Mesenchymal stem cell (in vitro differentiated cells and primary cell): Measurements from ENCODE around the gene RNF145.
A peak's percentile ranks its signal among the peaks of the same experiment; 100 is the strongest.

ENCODE experiments used
- DNase-seq: peaks from one replicate; pipeline ENCODE4 v3.0.0-alpha.2; 2013
- H2AFZ ChIP-seq: one replicate; pipeline ENCODE4 v1.6.1; 2013; ENCODE audit warnings: low read depth, mild to moderate bottlenecking, control low read depth, inconsistent platforms, low read length, moderate library complexity
- H2AK5ac ChIP-seq: 2 replicates; pipeline ENCODE4 v1.6.1; 2013; ENCODE audit warnings: low read length, moderate library complexity, mild to moderate bottlenecking, inconsistent platforms; ENCODE audit not compliant: severe bottlenecking
- H2BK120ac ChIP-seq: one replicate; pipeline ENCODE4 v1.6.1; 2013; ENCODE audit warnings: low read depth, mild to moderate bottlenecking, inconsistent platforms, low read length, moderate library complexity
- H2BK12ac ChIP-seq, 2 experiments: one replicate each; pipeline ENCODE4 v1.6.1; 2013; ENCODE audit warnings: inconsistent platforms in 2 of 2, low read length in 2 of 2, mild to moderate bottlenecking in 2 of 2, moderate library complexity in 2 of 2, control low read depth in 1 of 2
- H2BK15ac ChIP-seq: one replicate; pipeline ENCODE4 v1.6.1; 2013; ENCODE audit warnings: mild to moderate bottlenecking, low read depth, inconsistent platforms; ENCODE audit not compliant: poor library complexity, severe bottlenecking
- H2BK5ac ChIP-seq: 2 replicates; pipeline ENCODE4 v1.6.1; 2013; ENCODE audit warnings: low read depth, mild to moderate bottlenecking, low read length, control low read depth, inconsistent platforms; ENCODE audit not compliant: poor library complexity, severe bottlenecking
- H3K14ac ChIP-seq, 2 experiments: one replicate each; pipeline ENCODE4 v1.6.1; 2013; ENCODE audit warnings: inconsistent platforms in 2 of 2, low read length in 2 of 2, control low read depth in 1 of 2, mild to moderate bottlenecking in 1 of 2, moderate library complexity in 1 of 2
- H3K18ac ChIP-seq, 2 experiments: one replicate each; pipeline ENCODE4 v1.6.1; 2013; ENCODE audit warnings: inconsistent platforms in 2 of 2, low read length in 2 of 2, control low read depth in 1 of 2, low read depth in 1 of 2, mild to moderate bottlenecking in 1 of 2
- H3K23ac ChIP-seq, 2 experiments: one replicate each; pipeline ENCODE4 v1.6.1; 2013; ENCODE audit warnings: inconsistent platforms in 2 of 2, low read length in 2 of 2, mild to moderate bottlenecking in 2 of 2, moderate library complexity in 2 of 2, control low read depth in 1 of 2
- H3K27ac ChIP-seq: 2 replicates; pipeline ENCODE4 v1.5.1; 2013; ENCODE audit warnings: mild to moderate bottlenecking, moderate library complexity, low read length, control low read depth, inconsistent platforms; ENCODE audit not compliant: poor library complexity, severe bottlenecking
- H3K27me3 ChIP-seq, 2 experiments: 2 replicates each; pipeline versions ENCODE4 v1.6.1 to v1.7.0; 2013; ENCODE audit warnings: low read length in 2 of 2, mild to moderate bottlenecking in 2 of 2, moderate library complexity in 2 of 2, control low read depth in 1 of 2, inconsistent platforms in 1 of 2; ENCODE audit not compliant: control insufficient read depth in 1 of 2, insufficient read depth in 1 of 2
- H3K36me3 ChIP-seq, 2 experiments: 2 replicates each; pipeline versions ENCODE4 v1.6.1 to v1.7.0; 2013; ENCODE audit warnings: low read length in 2 of 2, control low read depth in 1 of 2, inconsistent platforms in 1 of 2, low read depth in 1 of 2, mild to moderate bottlenecking in 1 of 2; ENCODE audit not compliant: insufficient read depth in 2 of 2, control insufficient read depth in 1 of 2
- H3K4ac ChIP-seq, 2 experiments: one replicate each; pipeline ENCODE4 v1.6.1; 2013; ENCODE audit warnings: inconsistent platforms in 2 of 2, low read length in 2 of 2, mild to moderate bottlenecking in 2 of 2, moderate library complexity in 2 of 2, control low read depth in 1 of 2, low read depth in 1 of 2
- H3K4me1 ChIP-seq: 2 replicates; pipeline ENCODE4 v1.6.1; 2013; ENCODE audit warnings: low read depth, low read length, control low read depth; ENCODE audit not compliant: control insufficient read depth, insufficient read depth
- H3K4me2 ChIP-seq: 2 replicates; pipeline ENCODE4 v1.6.1; 2013; ENCODE audit warnings: low read length, mild to moderate bottlenecking, inconsistent platforms; ENCODE audit not compliant: poor library complexity, severe bottlenecking
- H3K4me3 ChIP-seq, 2 experiments: 2 replicates each; pipeline versions ENCODE4 v1.5.1 to v1.7.0; 2013; ENCODE audit warnings: low read length in 2 of 2, mild to moderate bottlenecking in 2 of 2, control low read depth in 1 of 2, low read depth in 1 of 2; ENCODE audit not compliant: insufficient read depth in 1 of 2
- H3K79me1 ChIP-seq: replicated peaks from 2 replicates; pipeline ENCODE4 v1.6.1; 2013; ENCODE audit warnings: mild to moderate bottlenecking, control low read depth, low read length, inconsistent platforms; ENCODE audit not compliant: poor library complexity, severe bottlenecking
- H3K9ac ChIP-seq: 2 replicates; pipeline ENCODE4 v1.7.0; 2013; ENCODE audit warnings: mild to moderate bottlenecking, low read length, moderate library complexity
- H3K9me3 ChIP-seq: 2 replicates; pipeline ENCODE4 v1.7.0; 2013; ENCODE audit warnings: mild to moderate bottlenecking, low read length; ENCODE audit not compliant: control insufficient read depth
- H4K8ac ChIP-seq: one replicate; pipeline ENCODE4 v1.6.1; 2013; ENCODE audit warnings: inconsistent platforms, mild to moderate bottlenecking, low read length, moderate library complexity
- H4K91ac ChIP-seq: one replicate; pipeline ENCODE4 v1.6.1; 2013; ENCODE audit warnings: mild to moderate bottlenecking, low read length, inconsistent platforms
- WGBS: methylation state at CpG from one replicate; pipeline ENCODE4 v1.1.7; 2013; ENCODE audit warnings: mixed read lengths; 5-methylcytosine and 5-hydroxymethylcytosine counted together

Gene RNF145

GRCh38 chr5:159174511-159175168 lies 34.7 kb downstream of the RNF145 start:
- Histone ChIP-seq H2BK15ac (no peak overlapping the region), H3K23ac (no peak overlapping the region), H3K27ac (no peak overlapping the region), H2BK12ac (no peak overlapping the region), H2AK5ac (no peak overlapping the region), H2AFZ (no peak overlapping the region), H3K27me3 (no peaks in the 10 kb centered on the region), H2BK5ac (no peak overlapping the region), H3K4ac (no peak overlapping the region), H2BK120ac (no peak overlapping the region), H3K14ac (no peak overlapping the region), H3K18ac (no peak overlapping the region), H3K9me3 (no peaks in the 10 kb centered on the region), H3K9ac (peak overlapping the region; percentile 45), H3K4me3 (no peak overlapping the region), H3K4me1 (no peaks in the 10 kb centered on the region), H3K36me3 (peaks cover 0 to 39% of the 10 kb centered on the region in 2 experiments), H3K79me1 (peaks cover 10% of the 10 kb centered on the region), H4K8ac (no peak overlapping the region), H4K91ac (no peak overlapping the region), H3K4me2 (no peak overlapping the region)
- DNase-seq = peak; percentile 49

- Histone ChIP-seq H3K18ac (no peak overlapping the region), H3K4me1 (no peaks in the 10 kb centered on the region), H3K36me3 (peaks cover 0 to 61% of the 10 kb centered on the region in 2 experiments), H3K79me1 (peaks cover 11% of the 10 kb centered on the region), H2BK15ac (no peak overlapping the region), H3K9me3 (no peaks in the 10 kb centered on the region), H3K4me2 (no peak overlapping the region), H2AFZ (no peak overlapping the region), H2AK5ac (no peak overlapping the region), H4K91ac (no peak overlapping the region), H3K4me3 (no peak overlapping the region), H3K23ac (no peak overlapping the region), H2BK120ac (no peak overlapping the region), H3K27ac (no peak overlapping the region), H3K4ac (no peak overlapping the region), H2BK5ac (no peak overlapping the region), H3K14ac (no peak overlapping the region), H3K27me3 (no peaks in the 10 kb centered on the region), H4K8ac (no peak overlapping the region), H2BK12ac (no peak overlapping the region), H3K9ac (no peak overlapping the region)
- no peak for DNase-seq
- 100% methylated on average over 1 of the region's 3 CpGs for WGBS
These were observed 38.1 kb downstream of the RNF145 start for GRCh38 chr5:159171274-159171673.

- Histone ChIP-seq H4K8ac (no peak overlapping the region), H3K4me1 (no peaks in the 10 kb centered on the region), H2AFZ (no peak overlapping the region), H2BK12ac (no peak overlapping the region), H3K79me1 (peaks cover 13% of the 10 kb centered on the region), H2AK5ac (no peak overlapping the region), H4K91ac (no peak overlapping the region), H3K18ac (no peak overlapping the region), H2BK5ac (no peak overlapping the region), H3K14ac (no peak overlapping the region), H2BK15ac (no peak overlapping the region), H3K36me3 (peaks cover 0 to 66% of the 10 kb centered on the region in 2 experiments), H3K9ac (no peak overlapping the region), H2BK120ac (no peak overlapping the region), H3K9me3 (no peaks in the 10 kb centered on the region), H3K4me3 (no peak overlapping the region), H3K27ac (no peak overlapping the region), H3K23ac (no peak overlapping the region), H3K4me2 (no peak overlapping the region), H3K4ac (no peak overlapping the region), H3K27me3 (no peaks in the 10 kb centered on the region)
- DNase-seq = no peak
These were observed 39.3 kb downstream of the RNF145 start for GRCh38 chr5:159170021-159170420.

GRCh38 chr5:159166416-159166815 lies 42.9 kb downstream of the RNF145 start:
- Histone ChIP-seq H3K4ac (no peak overlapping the region), H3K9ac (no peak overlapping the region), H3K27me3 (no peaks in the 10 kb centered on the region), H3K23ac (no peak overlapping the region), H3K79me1 (peaks cover 9% of the 10 kb centered on the region), H4K91ac (no peak overlapping the region), H2BK5ac (no peak overlapping the region), H3K4me2 (no peak overlapping the region), H3K18ac (no peak overlapping the region), H3K36me3 (peaks cover 0 to 51% of the 10 kb centered on the region in 2 experiments), H3K4me1 (peaks cover 2% of the 10 kb centered on the region), H2AFZ (no peak overlapping the region), H3K4me3 (no peak overlapping the region), H2BK15ac (no peak overlapping the region), H2BK120ac (no peak overlapping the region), H3K9me3 (no peaks in the 10 kb centered on the region), H2AK5ac (no peak overlapping the region), H3K14ac (no peak overlapping the region), H4K8ac (no peak overlapping the region), H2BK12ac (no peak overlapping the region), H3K27ac (no peak overlapping the region)
- WGBS = 100% methylated on average over 2 of the region's 2 CpGs
- DNase-seq = no peak
